ENCODE measurements around the gene GRM7.

DNA sequence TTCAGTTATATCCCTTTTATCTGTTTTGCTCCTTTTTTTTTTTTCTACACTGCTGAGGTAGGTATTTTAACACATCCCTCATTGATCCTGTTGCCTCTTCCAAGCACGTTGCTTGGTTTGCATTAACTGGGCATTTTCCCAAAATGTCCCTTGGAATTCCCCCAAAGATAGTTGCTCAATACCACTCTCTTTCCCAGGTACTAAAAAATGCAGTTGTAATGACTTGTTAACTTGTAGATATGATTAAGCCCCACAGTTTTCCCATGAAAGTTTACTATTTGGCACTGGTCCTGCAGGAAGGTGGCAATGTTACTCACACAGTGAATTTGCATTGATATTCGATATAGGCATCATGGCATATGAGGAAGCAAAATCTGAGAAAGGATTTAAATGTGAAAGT lies 67.1 kb downstream of the GRM7 start:
- no peak for TF ChIP-seq POLR2A (IDR thresholded peaks at IDR 0.05)
- TF ChIP-seq, protein P1, sequence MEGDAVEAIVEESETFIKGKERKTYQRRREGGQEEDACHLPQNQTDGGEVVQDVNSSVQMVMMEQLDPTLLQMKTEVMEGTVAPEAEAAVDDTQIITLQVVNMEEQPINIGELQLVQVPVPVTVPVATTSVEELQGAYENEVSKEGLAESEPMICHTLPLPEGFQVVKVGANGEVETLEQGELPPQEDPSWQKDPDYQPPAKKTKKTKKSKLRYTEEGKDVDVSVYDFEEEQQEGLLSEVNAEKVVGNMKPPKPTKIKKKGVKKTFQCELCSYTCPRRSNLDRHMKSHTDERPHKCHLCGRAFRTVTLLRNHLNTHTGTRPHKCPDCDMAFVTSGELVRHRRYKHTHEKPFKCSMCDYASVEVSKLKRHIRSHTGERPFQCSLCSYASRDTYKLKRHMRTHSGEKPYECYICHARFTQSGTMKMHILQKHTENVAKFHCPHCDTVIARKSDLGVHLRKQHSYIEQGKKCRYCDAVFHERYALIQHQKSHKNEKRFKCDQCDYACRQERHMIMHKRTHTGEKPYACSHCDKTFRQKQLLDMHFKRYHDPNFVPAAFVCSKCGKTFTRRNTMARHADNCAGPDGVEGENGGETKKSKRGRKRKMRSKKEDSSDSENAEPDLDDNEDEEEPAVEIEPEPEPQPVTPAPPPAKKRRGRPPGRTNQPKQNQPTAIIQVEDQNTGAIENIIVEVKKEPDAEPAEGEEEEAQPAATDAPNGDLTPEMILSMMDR (IDR thresholded peaks at IDR 0.05), result no peak
